HG03159 (cell line): ENCODE data around the gene LGALS7.
"Not testable (repeated sequence)": the region's sequence is repeated elsewhere in the genome, so short reads cannot be mapped to it uniquely, and the experiment has no call there.

Experiments used
- ATAC-seq: cut with Tn5 transposase; IDR thresholded peaks from one replicate; pipeline ENCODE4 v1.9.1; 2021; ENCODE audit warnings: mild to moderate bottlenecking, moderate library complexity; ENCODE audit not compliant: unreplicated experiment

LGALS7 gene

DNA sequence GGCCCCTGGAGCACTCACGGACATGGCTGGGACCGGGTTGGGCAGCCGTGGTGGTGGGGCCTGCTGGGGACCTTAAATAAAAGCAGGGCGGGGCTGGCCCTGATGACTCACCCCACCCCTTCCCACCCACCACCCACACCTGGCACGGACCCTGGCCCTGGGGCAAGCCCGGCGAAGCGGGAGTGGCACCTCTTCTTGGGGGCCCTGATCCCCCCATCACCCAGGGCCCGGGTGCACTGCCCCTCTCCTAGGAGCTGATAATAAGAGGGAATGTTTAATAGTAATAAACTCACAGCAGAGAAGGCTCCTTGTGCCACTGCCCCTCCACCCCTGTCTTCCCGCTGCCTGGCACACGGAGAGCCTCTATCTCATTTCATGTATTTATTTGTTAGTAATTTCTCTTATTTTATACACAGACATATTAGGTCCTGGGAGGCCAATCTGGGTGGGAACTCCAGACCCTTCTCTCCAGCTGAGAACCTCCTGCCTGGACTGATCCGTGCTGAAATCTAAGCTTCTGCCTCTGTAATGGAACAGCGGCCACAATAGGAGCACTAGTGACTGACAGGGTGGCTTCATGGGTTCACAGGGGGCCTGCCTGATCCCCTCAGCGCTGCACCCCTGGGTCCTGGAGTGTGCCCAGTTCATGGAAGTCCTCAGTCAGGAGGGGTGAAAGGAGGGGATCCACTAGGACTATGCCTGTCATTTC, at the start of gene LGALS7:
LGALS7 (minus strand) TSS at position 49 of the 709 bp plus-strand sequence; CDS start at position 24, 25 bp downstream.
- no peak for ATAC-seq

DNA sequence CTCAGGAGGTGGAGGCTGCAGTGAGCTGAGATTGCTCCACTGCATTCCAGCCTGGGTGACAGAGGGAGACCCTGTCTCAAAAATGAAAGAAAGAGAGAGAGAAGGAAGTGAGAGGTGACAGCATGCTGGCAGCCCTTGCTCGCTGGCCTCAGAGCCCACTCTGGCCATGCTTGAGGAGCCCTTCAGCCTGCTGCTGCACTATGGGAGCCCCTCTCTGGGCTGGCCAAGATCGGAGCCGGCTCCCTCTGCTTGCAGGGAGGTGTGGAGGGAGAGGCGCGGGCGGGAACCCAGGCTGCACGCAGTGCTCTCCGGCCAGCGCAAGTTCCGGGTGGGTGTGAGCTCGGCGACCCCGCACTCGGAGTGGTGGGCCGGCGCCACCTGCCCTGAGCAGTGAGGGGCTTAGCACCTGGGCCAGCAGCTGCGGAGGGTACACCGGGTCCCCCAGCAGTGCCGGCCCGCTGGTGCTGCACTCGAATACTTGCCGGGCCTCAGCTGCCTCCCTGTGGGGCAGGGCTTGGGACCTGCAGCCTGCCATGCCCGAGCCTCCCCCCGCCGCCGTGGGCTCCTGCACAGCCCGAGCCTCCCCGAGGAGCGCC, 48.0 kb upstream of the LGALS7 start:
- not testable (repeated sequence) for ATAC-seq

DNA sequence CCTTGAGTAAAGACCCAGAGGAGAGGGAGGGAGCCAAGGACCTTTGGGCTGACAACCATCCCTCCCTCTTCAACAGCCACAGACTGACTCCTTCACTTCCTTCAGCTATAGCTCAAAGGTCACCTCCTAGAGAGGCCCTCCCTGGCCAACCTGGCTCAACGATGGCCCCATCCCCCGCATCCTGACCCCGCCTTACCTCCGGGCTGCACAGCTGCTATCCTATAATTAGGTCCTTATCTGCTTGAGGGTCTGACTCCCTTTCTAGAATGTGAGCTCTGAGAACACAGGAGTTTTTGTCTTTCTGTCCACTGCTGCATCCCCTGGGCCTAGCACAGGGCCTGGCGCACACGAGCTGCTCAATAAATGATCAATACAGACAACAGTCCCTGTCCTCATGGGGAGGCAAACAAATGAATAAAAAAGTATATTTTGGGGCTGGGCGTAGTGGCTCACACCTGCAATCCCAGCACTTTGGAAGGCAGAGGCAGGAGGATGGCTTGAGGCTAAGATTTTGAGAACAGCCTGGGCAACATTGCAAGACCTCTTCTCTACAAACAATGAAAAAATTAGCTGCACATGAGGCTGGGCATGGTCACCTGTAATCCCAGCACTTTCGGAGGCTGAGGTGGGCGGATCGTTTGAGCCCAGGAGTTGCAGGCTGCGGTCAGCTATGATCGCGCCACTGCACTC, 46.1 kb upstream of the LGALS7 start:
- no peak for ATAC-seq

DNA sequence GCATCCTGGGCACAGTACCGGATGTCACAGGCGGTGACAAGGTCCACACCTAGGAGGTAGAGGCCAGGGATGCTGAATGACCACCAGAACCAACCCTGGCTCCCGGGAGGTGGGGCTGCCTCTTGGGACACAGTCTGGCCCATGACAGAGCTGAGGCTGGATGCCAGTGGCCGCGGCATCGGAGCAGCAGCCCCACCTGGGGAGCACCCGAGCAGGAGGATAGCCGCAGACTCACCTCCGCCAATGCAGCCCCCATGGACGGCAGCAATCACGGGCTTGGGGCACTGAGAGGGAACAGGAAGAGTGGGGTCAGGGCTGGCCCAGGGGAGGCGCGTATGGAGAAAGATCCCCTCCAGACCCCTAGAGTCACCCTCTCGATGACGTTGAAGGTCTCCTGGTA, 43.8 kb upstream of the LGALS7 start:
- ATAC-seq = no peak

DNA sequence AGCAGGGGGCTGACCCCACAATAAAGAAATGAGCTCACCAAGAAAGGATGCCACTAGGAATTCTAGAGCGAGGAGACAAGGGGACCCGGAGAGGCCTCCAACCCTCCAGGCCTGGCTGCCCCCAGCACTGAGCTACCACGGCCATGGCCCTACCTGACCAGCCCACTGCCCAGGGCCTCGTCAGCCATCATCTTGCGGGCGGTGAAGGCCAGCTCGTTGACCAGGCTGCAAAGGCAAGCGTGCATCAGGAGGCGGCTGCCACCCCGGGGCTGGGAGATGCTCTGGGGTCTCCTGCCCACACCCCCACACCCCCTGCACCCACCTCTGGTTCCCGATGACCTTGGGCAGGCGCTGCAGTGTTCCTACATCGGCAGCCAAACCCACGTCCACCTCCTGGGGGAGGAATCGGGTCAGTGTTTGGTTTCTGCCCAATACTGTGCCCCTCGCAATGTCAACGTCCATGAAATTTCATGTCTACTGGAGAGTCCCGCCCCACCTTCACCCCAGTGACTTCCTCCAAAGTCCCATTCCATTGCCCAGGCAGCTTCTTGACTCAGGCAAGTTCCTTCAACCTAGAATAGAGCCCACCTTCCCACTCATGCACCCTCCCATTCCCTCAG, 42.9 kb upstream of the LGALS7 start:
- no peak for ATAC-seq

DNA sequence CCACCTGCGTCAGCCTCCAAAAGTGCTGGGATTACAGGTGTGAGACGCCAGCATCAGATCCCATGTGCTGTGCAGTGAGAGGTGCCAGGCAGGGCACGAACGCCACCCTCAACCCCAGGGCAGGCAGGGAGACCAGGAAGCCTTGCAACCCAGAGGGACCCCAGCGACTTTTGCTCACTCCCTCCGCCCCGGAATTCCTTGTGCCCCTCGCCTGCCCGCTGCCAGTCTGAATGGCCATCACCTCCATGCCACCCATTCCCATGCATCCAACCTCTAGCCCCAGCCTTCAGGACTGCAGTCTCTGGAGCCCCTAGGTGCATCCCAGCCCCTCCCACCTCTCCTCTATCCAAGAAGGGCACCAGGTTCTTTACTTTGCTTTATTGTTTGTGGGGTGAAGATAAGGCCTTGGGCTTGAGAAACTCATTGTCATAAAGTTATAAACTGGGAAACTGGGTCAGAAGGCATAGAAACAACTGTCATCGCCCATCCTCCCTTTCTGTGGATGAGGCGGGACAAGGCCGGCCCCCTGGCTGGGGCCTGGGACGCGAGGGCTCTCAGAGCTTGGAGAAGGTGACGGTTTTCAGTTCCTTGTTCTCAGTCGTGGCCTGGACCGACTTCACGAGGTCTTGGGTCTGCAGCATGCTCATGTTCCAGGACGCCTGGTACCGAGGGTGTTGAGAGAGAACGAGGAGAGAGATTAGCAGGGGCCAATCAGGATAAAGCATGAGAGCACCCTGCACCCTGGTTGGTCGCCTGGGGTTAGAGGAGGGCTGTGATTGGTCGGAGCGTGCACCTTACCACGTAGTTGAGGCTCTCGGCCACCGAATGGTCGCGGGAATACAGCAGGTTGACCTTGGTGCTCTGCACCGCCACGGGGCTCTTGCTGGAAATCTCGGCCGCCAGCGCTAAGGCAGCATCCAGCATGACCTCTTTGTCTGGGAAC, 42.0 kb upstream of the LGALS7 start:
- ATAC-seq = no peak

DNA sequence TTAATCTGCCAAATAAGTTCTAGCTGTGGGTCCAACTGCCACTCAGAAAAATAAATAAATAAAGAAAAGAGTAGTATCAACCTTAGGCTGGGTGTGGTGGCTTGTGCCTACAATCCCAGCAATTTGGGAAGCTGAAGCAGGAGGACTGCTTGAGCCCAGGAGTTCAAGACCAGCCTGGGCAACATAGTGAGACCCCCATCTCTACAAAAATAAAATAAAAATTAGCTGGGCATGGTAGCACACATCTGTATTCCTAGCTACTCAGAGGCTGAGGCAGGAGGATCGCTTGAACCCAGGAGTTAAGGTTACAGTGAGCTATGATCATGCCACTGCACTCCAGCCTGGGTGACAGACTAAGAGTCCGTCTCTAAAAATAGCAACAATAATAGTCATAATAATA, 40.6 kb upstream of the LGALS7 start:
- ATAC-seq = not testable (repeated sequence)

DNA sequence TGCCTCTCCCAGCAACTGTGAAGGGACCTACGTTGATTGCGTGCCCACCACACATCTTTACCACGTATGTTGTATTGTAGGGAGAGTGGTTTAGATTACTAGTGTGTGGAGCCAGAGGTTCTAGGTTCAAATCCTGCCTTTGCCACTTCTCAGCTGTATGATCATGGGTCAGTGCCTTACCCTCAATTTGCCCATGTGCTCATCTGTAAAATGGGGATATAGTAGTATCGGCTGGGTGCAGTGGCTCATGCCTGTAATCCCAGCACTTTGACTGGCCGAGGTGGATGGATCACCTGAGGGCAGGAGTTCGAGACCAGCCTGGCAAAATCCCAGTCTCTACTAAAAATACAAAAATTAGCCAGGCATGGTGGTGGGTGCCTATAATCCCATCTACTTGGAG, 40.0 kb upstream of the LGALS7 start:
- ATAC-seq = no peak

DNA sequence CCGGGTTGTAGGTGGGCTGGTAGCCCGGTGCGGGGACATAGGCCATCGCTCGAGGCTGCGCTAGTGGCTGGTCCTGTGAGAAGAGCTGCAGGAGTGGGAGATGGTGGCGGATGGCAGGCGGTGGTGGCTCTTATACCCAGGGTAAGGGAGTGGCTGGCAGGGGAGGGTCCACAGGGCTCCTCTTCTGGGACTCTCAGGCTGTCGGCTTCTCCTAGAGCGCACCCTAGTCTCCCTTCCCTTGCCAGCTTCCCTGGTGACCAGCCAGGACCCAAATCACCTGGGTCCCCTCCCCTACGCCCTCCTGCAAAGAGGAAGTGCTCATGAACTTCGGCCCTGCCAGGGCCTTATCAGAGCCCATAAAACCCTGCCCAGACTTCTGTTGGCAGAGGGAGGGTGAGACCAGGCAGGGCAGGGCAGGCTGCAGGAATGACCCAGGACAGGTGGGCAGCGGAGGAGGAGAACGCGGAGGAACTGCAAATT, 39.6 kb upstream of the LGALS7 start, which contains the start of gene LGALS4:
LGALS4 (minus strand) TSS at position 105 of the 480 bp plus-strand sequence; CDS start at position 46, 59 bp downstream.
- no peak for ATAC-seq

DNA sequence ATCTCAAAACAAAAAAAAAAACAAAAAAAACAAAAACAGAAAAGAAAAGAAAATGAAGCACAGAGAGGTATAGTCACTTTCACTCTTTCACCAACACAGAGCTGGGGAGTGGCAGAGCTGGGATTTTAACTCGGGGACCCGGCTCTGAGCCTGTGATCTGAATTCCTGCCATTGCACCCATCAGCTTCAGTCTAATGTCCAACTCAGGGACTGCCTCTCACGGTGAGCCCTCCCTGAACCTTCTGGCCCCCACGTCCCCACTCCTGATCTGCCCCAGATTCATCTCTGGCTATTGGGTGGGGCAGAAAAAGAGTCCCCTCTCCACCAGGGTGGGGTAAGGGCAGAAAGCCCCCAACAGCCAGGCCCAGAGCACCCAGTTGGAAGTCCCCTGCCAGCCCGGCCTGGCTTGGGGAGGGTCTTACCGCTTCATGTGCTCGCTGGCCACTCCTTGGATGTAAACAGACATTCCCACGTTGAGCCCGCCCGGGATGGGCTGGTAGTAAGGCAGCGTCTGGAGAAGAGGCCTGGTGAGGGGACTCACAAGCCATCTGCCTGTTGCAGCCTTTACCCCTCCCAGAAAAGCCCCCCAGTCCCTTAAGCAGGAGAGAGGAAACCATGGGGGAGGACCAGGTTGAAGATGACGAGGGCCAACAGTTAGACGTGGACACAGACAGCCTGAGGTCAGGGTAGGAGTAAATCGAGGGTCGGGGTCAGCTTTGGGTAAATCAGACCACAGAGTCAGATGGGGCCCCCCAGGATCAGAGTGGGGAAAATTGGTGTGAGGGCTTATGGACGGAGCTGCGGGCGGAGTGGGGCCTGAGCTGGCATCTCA, 38.9 kb upstream of the LGALS7 start:
- ATAC-seq = no peak

DNA sequence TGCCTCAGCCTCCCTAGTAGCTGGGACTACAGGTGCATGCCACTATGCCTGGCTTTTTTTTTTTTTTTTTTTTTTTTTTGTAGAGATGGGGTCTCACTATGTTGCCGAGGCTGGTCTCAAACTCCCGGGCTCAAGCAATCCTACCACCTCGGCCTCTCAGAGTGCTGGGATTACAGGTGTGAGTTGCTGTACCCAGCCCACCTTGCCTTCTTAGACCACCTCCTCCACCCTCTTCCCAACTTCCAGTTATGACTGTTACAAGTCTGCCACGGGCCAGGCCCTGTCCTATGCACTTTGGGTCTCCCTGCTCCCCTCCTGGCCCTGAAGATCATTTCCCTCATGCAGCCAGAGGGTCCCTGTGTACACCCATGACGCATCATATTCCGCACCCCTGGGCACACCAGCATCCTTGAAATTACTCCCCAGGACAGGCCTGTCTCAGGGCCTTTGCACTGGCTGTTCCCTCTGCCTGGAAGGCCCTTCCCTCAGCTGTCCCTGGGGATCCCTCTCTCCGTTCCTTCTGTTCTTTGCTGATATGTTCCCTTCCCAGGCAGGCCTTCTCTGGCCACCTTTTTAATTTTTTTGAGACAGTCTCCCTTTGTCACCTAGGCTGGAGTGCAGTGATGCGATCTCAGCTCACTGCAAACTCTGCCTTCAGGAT, 36.4 kb upstream of the LGALS7 start:
- ATAC-seq = no peak

DNA sequence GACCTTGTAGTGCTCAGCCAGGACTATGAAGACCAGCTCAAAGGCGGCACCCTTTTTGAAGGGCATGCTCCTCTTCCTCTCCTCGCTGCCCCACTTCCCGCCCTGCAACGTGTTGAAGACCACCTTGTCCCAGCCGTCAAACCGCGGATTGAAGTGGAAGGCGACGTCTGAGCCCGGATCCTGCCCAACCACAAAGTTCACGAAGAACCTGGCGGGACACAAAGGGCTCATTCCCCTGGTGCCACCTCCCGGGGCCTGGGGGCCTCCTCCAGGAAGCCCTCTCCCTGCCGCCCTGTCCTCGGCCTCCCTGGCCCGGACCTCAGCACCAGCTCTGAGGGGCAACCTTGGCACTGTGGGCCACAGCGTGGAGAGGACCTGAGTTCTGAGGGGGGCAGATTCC, 35.4 kb upstream of the LGALS7 start:
- no peak for ATAC-seq

DNA sequence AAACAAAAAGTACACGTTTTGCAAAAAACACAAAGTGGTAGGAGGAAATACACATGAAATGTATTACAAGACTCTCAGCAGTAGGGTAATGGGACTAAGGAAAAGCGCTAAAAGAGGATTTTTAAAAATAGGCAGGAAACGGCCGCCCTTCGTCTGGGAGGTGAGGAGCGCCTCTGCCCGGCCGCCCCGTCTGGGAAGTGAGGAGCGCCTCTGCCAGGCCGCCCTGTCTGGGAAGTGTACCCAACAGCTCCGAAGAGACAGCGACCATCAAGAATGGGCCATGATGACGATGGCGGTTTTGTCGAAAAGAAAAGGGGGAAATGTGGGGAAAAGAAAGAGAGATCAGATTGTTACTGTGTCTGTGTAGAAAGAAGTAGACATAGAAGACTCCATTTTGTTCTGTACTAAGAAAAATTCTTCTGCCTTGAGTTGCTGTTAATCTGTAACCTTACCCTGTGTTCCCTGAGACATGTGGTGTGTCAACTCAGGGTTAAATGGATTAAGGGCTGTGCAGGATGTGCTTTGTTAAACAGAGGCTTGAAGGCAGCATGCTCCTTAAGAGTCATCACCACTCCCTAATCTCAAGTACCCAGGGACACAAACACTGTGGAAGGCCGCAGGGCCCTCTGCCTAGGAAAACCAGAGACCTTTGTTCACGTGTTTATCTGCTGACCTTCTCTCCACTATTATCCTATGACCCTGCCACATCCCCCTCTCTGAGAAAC, 34.2 kb upstream of the LGALS7 start:
- not testable (repeated sequence) for ATAC-seq

DNA sequence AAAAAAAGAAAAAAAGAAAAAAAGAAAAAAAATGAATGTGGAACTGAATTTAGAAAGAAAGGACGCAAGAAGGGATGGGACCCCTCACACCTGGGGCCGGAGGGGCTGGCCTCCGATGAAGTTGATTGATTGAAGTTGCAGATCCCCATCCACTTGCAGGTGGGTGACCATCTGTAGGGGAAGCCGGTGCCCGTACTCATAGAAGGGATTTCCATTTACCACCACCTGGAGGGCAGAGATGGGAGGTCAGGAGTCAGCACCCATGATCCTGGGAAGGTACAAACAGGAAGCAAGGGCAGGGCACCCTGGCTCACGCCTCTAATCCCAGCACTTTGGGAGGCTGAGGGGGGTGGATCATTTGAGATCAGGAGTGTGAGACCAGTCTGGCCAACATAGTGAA, 33.1 kb upstream of the LGALS7 start:
- no peak for ATAC-seq

DNA sequence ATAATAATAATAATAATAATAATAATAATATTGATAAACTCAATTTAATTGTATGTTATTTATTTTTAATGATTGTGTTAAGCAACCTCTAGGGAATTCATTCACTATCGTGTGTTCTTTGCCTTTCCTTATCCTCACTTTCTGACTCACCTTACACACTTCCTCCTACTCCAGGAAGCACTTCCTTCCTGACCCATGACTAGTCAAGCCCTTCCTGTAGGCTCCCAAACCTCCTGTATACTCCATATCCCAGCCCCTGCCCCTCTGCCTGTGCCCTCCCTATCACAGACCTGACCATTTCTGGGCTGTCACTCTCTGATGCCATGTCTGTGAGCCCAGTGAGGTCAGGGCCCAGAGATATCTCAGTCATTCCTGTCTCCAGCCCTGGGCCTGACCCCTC, 31.9 kb upstream of the LGALS7 start:
- ATAC-seq = no peak

DNA sequence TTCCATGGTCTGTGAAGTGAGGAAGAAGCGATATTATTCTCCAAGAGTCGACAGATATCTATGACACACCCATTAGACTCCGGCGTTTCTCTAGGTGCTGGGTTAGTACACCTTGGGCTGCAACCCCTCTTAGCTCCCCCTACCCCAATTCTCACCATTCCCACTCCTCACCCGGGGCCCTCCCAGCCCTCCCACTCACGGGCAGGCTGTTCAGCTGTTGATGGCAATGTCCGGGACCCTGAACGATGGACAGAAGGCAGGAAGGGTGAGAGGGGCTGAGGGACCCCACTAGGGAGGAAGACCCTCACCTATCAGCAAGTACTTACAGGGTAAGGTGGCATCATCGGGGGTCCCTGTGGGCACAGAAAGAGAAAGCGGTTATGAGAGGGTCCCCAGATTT, 30.2 kb upstream of the LGALS7 start:
- no peak for ATAC-seq

DNA sequence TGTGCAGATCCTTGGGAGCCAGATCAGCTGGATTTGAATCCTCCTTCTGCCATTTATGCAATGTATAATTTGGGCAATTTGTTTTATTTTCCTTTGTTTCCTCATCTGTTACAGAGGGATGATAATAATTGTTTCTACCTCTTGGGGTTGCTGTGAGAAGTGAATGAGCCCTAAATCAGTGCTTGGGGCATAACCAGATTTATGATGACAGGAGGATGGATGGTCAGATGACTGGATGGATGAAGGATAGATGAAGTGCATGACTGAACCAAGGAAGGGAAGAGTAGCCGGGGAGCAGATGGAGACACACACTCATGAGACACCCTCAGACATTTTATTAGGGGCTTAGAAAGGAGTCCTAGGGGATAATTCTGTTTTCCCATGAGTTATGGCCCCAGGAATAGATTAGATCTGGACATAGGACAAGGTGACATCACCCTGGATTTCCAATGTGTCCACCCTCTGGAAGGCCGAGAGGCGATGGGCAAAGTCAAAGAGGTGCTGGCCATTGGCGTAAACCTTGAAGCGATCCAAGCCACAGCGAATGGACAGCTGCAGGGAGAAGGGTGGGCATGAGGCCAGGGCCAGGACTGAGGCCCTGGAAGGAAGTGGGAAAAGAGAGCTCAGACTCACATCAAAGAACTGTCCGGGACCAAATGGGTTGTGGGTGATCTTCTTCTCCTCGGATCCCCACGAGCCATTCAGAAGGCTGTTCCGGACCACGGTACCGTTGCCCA, 28.2 kb upstream of the LGALS7 start:
- no peak for ATAC-seq
